GM12878 (cell line): Measurements from ENCODE around the gene RRAGA. TPM values are rescaled to one million over a fixed set of nuclear protein-coding genes. Genes with fewer than 3 reads are reported as not detected.

Experiments
- BCL3 ChIP-seq: IDR thresholded peaks from 2 replicates; pipeline ENCODE4 v1.6.1; 2011; ENCODE audit warnings: borderline replicate concordance, low read depth, mild to moderate bottlenecking, moderate library complexity, low read length; ENCODE audit not compliant: insufficient read depth, poor library complexity, severe bottlenecking
- CBX5 ChIP-seq: sonication (generic); IDR thresholded peaks from 2 replicates; pipeline ENCODE4 v1.6.1; 2016; ENCODE audit warnings: low read depth, moderate library complexity, mild to moderate bottlenecking, inconsistent platforms
- CHD1 ChIP-seq: IDR thresholded peaks from 2 replicates; pipeline ENCODE4 v1.6.1; 2012; ENCODE audit warnings: low read depth, low read length, improper control_type of control experiment
- CHD2 ChIP-seq: IDR thresholded peaks from 2 replicates; pipeline ENCODE4 v1.6.1; 2011; ENCODE audit warnings: low read depth, low read length, improper control_type of control experiment, borderline replicate concordance
- CREM ChIP-seq: IDR thresholded peaks from 2 replicates; pipeline ENCODE4 v1.6.1; 2014; ENCODE audit warnings: antibody characterized with exemption, low read depth
- ETV6 ChIP-seq, 2 experiments: fragments of 450-650 bp in 1 of 2; IDR thresholded peaks in 1 of 2; conservative IDR thresholded peaks in 1 of 2; 2 replicates each; pipeline ENCODE4 v1.6.1; 2014; ENCODE audit warnings: antibody characterized with exemption in 1 of 2, borderline replicate concordance in 1 of 2, low read depth in 1 of 2, mild to moderate bottlenecking in 1 of 2, moderate library complexity in 1 of 2
- FOS ChIP-seq: IDR thresholded peaks from 3 replicates; pipeline ENCODE4 v1.6.1; 2011; ENCODE audit warnings: borderline replicate concordance; ENCODE audit not compliant: insufficient read length; ENCODE audit errors: extremely low read depth
- HSF1 ChIP-seq: fragments of 150-350 bp; IDR thresholded peaks from 2 replicates; pipeline ENCODE4 v1.6.1; 2014; ENCODE audit warnings: mild to moderate bottlenecking, low read depth, low read length
- IKZF1 ChIP-seq: fragments of 450-650 bp; conservative IDR thresholded peaks from 2 replicates; pipeline ENCODE4 v1.6.1; 2017; ENCODE audit warnings: antibody characterized with exemption, mild to moderate bottlenecking
- IRF4 ChIP-seq: IDR thresholded peaks from 2 replicates; pipeline ENCODE4 v1.6.1; 2011; ENCODE audit warnings: low read depth, low read length
- JUNB ChIP-seq: IDR thresholded peaks from 2 replicates; pipeline ENCODE4 v1.6.1; 2016; ENCODE audit warnings: antibody characterized with exemption, mild to moderate bottlenecking
- LARP7 ChIP-seq: fragments of 450-650 bp; IDR thresholded peaks from 2 replicates; pipeline ENCODE4 v1.6.1; 2017; ENCODE audit warnings: mild to moderate bottlenecking
- MLLT1 ChIP-seq: fragments of 450-650 bp; IDR thresholded peaks from 2 replicates; pipeline ENCODE4 v1.6.1; 2016; ENCODE audit warnings: mild to moderate bottlenecking
- RUNX3 ChIP-seq: IDR thresholded peaks from 2 replicates; pipeline ENCODE4 v1.6.1; 2012; ENCODE audit warnings: low read length, inconsistent platforms
- SMAD1 ChIP-seq: fragments of 450-650 bp; IDR thresholded peaks from 2 replicates; pipeline ENCODE4 v1.6.1; 2018; ENCODE audit warnings: mild to moderate bottlenecking, low read depth; ENCODE audit not compliant: partially characterized antibody
- TARDBP ChIP-seq: IDR thresholded peaks from 2 replicates; pipeline ENCODE4 v1.6.1; 2016; ENCODE audit warnings: borderline replicate concordance
- TCF12 ChIP-seq: IDR thresholded peaks from 2 replicates; pipeline ENCODE4 v1.6.1; 2011; ENCODE audit warnings: low read depth, mild to moderate bottlenecking, low read length
- USF1 ChIP-seq: IDR thresholded peaks from 2 replicates; pipeline ENCODE4 v1.6.1; 2011; ENCODE audit warnings: borderline replicate concordance, low read depth, mild to moderate bottlenecking, moderate library complexity, mixed read lengths, low read length; ENCODE audit not compliant: insufficient read depth; ENCODE audit errors: extremely low read length
- ZBED1 ChIP-seq: IDR thresholded peaks from 2 replicates; pipeline ENCODE4 v1.6.1; 2016; ENCODE audit warnings: borderline replicate concordance
- polyA plus RNA-seq, 11 experiments: library from polyadenylated mRNA; depleted of rRNA in 4 of 11; unstranded in 6 of 11; stranded (reverse) in 5 of 11; fragments of >200 nt; fragmentation: Nextera tagmentation in 4 of 11; fragmentation: Illumina TruSeq in 1 of 11; extraction: Ambion mirVana in 4 of 11; extraction: Trizol in 1 of 11; gene quantifications; 1 replicate in 1 of 11; 2 replicates in 10 of 11; pipeline versions ENCODE4 v1.2.1 to v1.2.3, GENCODE V29; 2011 to 2016; ENCODE audit warnings: inconsistent platforms in 2 of 11, missing spikeins in 2 of 11, low read depth in 1 of 11
- total RNA-seq, 4 experiments: library from RNA; depleted of rRNA in 3 of 4; stranded (reverse); fragments of >200 nt in 3 of 4; fragmentation: Illumina TruSeq in 1 of 4; extraction: Trizol in 1 of 4; gene quantifications; 2 replicates each; pipeline versions ENCODE4 v1.2.1 to v1.2.3, GENCODE V29; 2013 to 2021
- TF ChIP-seq, protein P1 (sequence below): IDR thresholded peaks from 2 replicates; pipeline ENCODE4 v1.6.1; 2012; ENCODE audit warnings: low read depth, low read length, improper control_type of control experiment

RRAGA gene
- total and polyA plus RNA-seq, 10 of the 15 experiments (the other 5 are each of a cell fraction or from before 2014, with no cell fraction given), result 10.1 to 74.6 (median 37.9) TPM

DNA sequence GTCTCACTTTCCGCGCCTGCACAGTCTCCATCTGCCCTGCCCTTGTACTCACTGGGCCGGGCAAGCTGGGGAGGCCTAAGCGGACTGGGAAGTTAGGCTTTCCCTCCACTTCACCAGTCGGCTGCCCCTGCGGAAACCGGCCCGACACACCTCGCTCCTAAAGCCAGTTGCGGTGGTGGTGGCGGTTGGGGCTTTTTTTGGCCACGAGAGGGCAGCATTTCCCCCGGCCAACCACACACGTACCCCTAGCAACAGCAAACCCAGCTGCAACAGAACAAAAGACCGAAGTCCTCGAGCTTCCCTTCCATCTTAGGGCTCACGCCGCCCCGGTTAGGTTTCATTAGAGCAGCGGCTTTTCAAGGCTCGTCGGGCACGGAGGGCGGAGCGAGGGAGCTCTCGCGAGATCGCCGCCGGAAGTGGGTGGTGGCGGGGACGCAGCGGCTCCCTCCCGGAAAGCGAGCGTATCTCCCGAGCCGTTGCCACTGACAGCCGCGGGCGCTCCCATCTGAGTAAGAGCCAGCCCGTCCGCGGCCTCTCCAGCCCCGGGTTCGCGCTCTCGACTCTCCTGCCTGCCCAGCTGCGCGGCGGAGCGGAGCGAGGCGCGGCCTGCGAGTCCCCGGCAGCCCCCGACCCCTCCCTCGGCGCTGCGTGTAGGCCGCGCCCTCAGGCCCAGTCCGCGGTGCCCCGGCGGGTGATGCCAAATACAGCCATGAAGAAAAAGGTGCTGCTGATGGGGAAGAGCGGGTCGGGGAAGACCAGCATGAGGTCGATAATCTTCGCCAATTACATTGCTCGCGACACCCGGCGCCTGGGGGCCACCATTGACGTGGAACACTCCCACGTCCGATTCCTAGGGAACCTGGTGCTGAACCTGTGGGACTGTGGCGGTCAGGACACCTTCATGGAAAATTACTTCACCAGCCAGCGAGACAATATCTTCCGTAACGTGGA, at the start of gene RRAGA (continued):
- TF ChIP-seq CREM, result peak; percentile 41; the same call in 1 of the 2 replicates
- peak; percentile 94 for TF ChIP-seq MLLT1
- no peak for TF ChIP-seq ETV6 (conservative IDR thresholded peaks at IDR 0.05 in 1 of 2, IDR thresholded peaks at IDR 0.05 in 1 of 2; ENCODE audit: borderline replicate concordance in 1 of 2, low read depth in 1 of 2)
- TF ChIP-seq CBX5, result peak; percentile 97
- TF ChIP-seq LARP7, result peak; percentile 79
- no peak; the same call in 1 of the 2 replicates for TF ChIP-seq JUNB
- no peak for TF ChIP-seq IRF4
- peak; percentile 99 for TF ChIP-seq CHD2
- no peak for TF ChIP-seq FOS
- no peak; the same call in 1 of the 2 replicates for TF ChIP-seq CHD1
- TF ChIP-seq TARDBP, result no peak
- no peak for TF ChIP-seq HSF1
- TF ChIP-seq SMAD1, result no peak
- no peak for TF ChIP-seq USF1
- peak; percentile 62; the same call in 1 of the 2 replicates for TF ChIP-seq TCF12
- TF ChIP-seq IKZF1, result peak; percentile 78
- TF ChIP-seq RUNX3, result peak; percentile 96
- TF ChIP-seq, protein P1, sequence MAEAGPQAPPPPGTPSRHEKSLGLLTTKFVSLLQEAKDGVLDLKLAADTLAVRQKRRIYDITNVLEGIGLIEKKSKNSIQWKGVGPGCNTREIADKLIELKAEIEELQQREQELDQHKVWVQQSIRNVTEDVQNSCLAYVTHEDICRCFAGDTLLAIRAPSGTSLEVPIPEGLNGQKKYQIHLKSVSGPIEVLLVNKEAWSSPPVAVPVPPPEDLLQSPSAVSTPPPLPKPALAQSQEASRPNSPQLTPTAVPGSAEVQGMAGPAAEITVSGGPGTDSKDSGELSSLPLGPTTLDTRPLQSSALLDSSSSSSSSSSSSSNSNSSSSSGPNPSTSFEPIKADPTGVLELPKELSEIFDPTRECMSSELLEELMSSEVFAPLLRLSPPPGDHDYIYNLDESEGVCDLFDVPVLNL, result peak; percentile 36; the same call in 1 of the 2 replicates
- TF ChIP-seq ZBED1, result no peak
- TF ChIP-seq BCL3, result peak; percentile 21
